A549 treated with RU486 at 1 μM for 4 hours (cell line): ENCODE data around the gene SPAG5. TPM values are rescaled to one million over a fixed set of nuclear protein-coding genes. Genes with fewer than 3 reads are reported as not detected.

Experiments
- total RNA-seq: library from RNA; stranded (reverse); fragments of 200-300 nt; extraction: Qiagen RNA extraction; gene quantifications from 5 replicates; pipeline ENCODE4 v1.2.3, GENCODE V29; 2022; ENCODE audit warnings: low read depth

The SPAG5 gene, protein sequence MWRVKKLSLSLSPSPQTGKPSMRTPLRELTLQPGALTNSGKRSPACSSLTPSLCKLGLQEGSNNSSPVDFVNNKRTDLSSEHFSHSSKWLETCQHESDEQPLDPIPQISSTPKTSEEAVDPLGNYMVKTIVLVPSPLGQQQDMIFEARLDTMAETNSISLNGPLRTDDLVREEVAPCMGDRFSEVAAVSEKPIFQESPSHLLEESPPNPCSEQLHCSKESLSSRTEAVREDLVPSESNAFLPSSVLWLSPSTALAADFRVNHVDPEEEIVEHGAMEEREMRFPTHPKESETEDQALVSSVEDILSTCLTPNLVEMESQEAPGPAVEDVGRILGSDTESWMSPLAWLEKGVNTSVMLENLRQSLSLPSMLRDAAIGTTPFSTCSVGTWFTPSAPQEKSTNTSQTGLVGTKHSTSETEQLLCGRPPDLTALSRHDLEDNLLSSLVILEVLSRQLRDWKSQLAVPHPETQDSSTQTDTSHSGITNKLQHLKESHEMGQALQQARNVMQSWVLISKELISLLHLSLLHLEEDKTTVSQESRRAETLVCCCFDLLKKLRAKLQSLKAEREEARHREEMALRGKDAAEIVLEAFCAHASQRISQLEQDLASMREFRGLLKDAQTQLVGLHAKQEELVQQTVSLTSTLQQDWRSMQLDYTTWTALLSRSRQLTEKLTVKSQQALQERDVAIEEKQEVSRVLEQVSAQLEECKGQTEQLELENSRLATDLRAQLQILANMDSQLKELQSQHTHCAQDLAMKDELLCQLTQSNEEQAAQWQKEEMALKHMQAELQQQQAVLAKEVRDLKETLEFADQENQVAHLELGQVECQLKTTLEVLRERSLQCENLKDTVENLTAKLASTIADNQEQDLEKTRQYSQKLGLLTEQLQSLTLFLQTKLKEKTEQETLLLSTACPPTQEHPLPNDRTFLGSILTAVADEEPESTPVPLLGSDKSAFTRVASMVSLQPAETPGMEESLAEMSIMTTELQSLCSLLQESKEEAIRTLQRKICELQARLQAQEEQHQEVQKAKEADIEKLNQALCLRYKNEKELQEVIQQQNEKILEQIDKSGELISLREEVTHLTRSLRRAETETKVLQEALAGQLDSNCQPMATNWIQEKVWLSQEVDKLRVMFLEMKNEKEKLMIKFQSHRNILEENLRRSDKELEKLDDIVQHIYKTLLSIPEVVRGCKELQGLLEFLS
- total RNA-seq: 72.4 to 90.1 TPM (median 77.8 TPM) in 5 replicates

DNA sequence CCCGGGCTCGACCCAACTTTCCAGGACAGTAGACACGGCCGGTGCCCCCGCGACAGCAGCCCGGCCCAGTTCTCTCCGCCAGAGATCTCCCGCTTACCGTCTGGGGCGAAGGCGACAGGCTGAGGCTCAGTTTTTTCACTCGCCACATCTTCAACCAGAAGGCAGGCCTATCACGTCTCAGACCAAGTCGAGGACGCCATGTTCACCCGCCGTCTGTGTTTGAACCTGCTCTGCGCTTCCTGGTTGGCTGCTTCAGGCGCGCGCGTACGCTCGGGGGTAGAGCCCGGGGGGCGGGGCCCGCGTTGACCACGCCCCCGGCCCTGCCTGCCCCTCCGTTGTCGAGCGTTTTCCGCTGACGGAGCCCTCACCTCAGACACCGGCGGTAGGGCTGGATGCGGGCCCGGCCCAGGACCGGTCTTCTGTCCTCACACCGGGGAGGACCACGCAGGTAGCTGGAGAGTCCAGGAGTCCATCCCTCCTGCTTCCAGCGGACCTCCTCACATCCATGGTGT, at the start of gene SPAG5:
Gene SPAG5 (minus strand): TSS at position 227 of the 512 bp plus-strand sequence. CDS start 79 bp downstream, at position 148.

DNA sequence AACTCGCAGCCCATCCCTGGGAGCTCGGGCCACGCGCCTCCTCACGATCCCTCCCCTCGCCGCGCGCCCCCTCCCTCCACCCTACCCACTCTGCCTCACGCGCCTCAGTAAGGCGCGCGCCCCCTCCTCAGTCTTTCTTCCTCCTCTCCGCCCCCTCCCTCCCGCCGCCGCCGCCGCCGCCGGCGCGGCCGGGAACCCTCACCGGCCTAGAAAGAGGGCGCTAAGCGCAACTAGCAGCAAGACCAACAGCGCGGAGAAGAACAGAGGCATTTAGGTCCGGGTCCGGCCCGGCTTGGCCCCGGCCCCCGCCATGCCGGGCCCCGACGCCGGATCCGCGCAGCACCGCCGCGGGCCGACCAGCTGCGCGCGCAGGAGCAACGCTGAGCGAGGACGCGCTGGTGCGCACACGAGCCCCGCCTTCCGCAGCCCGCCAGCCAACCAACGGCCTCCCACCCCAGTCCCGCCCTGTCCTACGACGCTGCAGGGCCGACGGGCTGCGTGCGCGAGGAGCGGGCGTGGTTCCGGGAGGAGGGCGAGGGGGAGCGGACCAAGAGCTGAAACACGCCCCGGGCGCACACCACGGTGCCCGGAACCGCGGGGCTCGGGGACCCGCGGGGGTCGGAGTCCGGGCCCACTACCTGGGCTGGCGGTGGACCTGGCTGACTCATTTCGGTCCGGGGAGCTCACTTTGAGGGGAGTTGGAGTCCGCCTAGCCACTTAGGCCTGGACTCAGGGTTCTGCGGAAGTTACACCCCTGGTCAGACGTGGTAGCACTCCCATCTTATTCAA, 46.2 kb upstream of the SPAG5 start, which contains the start of gene BLTP2:
Gene BLTP2 (minus strand): TSS at position 372 of the 789 bp plus-strand sequence. CDS start 102 bp downstream, at position 270.

DNA sequence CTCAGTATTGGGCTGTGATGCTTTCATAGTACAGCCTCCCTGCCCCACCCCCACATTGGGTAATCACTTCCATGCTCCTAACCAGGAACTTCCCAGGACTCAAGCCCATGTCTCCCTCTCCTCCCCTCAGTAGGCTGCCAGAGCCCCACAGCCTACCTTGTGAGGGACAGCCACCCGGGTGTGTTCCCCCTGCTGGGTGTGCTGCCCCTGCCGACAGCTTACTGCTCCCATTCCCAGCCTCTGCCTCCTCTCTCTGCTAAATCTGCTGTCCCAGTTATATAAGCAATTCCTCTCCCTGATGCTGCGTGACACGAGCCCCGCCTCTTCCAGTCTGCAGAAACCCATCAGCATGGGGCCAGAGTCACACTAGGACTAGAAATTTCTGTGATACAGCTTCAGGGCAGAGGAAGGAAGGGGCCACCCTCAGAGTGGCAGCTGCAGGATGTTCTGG, 15.1 kb upstream of the SPAG5 start, which contains the start of gene RSKR:
Gene RSKR (minus strand): TSS at position 255 of the 451 bp plus-strand sequence. CDS start 24 bp downstream, at position 231.

DNA sequence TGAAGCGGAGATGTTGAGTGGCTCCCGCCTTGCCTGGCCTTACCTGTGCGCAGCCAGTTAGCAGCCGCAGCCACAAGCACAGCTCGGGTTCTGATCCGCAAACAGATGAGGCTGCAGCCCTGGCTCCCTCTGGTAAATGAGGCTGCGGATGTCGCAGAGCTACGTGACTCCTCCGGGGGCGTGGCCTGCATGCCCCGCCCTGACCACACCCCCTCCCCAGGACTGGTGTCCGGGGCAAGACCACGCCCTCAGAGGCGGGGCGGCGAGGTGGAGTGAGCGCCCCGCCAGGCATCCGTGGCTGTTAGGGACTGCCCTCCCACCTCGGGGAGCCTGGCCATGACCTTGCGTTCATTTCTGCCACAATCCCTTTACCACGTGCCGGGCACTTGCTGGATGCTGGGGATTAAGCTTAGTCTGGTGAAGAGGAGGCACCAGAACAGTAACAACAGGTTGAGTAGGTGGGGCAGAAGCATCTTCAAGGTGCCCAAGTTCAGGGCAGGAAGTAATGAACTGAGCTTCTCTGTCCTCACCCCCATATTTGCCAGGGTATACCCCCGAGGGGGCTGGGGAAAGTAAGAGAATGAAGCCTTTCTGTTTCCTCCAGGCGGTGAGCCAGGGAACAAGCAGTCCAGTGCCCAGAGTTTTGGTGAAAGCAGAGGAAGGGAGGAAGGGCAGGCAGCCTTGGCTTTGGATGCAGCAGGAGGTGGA, 21.9 kb downstream of the SPAG5 start, which contains the start of gene ALDOC:
Gene ALDOC (minus strand): TSS at position 138 of the 708 bp plus-strand sequence. CDS start 1,363 bp downstream, outside the sequence.

DNA sequence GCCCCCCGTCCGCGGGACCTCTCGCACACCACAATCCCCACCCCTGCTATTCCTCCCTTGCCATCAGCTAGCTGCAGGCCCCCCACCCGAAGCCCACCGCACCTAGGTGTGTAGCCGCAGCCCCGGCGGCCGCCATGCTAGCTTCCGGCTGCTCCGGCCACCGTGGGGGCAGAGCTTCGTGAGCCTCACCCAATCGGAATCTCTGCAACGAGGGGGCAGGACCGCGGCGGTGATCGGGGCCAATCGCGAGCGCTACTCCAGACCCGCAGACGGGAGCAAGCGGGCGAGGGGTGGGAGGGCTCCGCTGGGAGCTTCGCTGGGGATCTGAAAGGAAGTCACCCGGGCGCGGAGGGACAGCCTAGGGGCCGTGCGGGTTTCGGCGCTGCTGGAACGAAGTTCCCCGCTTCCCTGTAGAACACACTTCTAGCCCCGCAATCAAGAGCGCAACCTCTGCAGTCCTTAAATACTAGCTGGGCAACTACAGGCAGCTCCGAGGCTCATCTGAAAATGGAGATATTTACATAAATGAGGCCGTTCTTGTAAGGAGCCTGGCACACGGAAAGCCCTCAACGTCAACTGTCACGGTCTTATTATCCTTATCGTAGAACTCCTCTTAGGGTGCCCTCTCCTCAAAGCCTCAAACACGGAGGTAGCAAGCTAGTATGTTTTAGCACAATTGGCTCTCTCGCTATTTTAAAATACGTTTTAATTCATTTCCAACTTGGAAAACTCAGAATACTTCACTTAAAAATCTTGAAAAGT, 27.3 kb downstream of the SPAG5 start, which contains the start of gene PIGS:
Gene PIGS (minus strand): TSS at position 164 of the 762 bp plus-strand sequence. CDS start 28 bp downstream, at position 136.

DNA sequence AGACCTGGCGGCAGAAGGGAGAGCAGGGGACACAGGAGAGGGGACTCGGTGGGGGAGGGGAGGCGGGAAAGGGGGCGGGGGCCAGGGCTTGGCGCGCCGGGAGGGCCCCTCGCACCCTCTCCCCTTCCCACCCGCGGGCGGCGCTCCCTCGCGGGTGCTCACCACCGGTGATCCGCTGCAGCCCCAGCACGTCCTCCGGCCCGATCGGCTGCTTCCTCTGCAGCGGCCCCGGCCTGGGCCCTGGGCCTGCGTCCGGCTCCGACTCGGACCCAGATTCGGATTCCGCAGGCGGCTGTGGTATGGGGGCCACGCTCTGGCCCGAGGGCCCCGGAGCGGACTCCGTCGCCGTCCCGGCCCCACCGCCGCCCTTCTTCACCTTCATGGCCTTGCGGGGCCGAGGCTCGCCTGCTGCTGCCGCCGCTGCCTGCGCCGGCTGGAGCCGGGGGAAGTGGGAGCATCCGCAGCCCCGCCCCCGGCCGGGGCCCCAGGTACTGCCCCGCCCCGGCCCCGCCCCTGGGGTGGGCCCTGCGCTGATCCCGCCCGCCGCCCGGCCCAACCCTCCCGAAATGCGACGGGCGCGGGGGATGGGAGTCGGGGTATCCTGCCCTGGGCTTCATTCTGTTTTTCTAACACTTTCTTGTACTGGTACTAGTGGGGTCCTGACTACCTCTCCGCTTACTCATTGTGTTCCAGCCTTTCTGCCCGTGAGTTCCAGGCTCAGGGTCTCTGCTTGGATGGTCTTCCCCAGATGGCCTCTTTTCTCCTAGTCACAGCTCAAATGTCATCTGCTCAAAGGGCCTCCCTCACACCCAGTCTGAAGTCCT, 46.4 kb downstream of the SPAG5 start, which contains the start of gene UNC119:
Gene UNC119 (minus strand): TSS at position 449 of the 824 bp plus-strand sequence. CDS start 67 bp downstream, at position 382.

Other genes starting within 250 kb of the SPAG5 start
- gene POLDIP2, start 241.5 kb downstream of the SPAG5 start, total RNA-seq: 139 to 167 TPM (median 160 TPM) in 5 replicates
- not detected in 5 replicates for gene SEBOX, start 233.8 kb downstream of the SPAG5 start, total RNA-seq
- gene VTN, start 228.7 kb downstream of the SPAG5 start, total RNA-seq: 16.0 to 24.4 TPM (median 22.0 TPM) in 5 replicates
- gene SARM1, start 227.3 kb downstream of the SPAG5 start, total RNA-seq: 4.3 to 7.2 TPM (median 5.2 TPM) in 5 replicates
- gene SLC46A1, start 192.8 kb downstream of the SPAG5 start, total RNA-seq: 16.1 to 21.6 TPM (median 20.2 TPM) in 5 replicates
- 0.10 to 0.18 TPM (median 0.14 TPM) in 4 of 5 replicates, not detected in the other for gene SLC13A2, start 125.4 kb downstream of the SPAG5 start, total RNA-seq
- gene FOXN1, start 92.7 kb downstream of the SPAG5 start, total RNA-seq: not detected in 5 replicates
- 25.1 to 32.6 TPM (median 29.0 TPM) in 5 replicates for gene UNC119, start 46.4 kb downstream of the SPAG5 start, total RNA-seq
- 55.8 to 58.4 TPM (median 56.6 TPM) in 5 replicates for gene PIGS, start 27.5 kb downstream of the SPAG5 start, total RNA-seq
- gene ALDOC, start 22.1 kb downstream of the SPAG5 start, total RNA-seq: 1.3 to 2.3 TPM (median 1.8 TPM) in 5 replicates
- gene RSKR, start 15.2 kb upstream of the SPAG5 start, total RNA-seq: 2.2 to 4.9 TPM (median 4.2 TPM) in 5 replicates
- gene BLTP2, start 46.1 kb upstream of the SPAG5 start, total RNA-seq: 56.4 to 74.1 TPM (median 58.8 TPM) in 5 replicates
- 79.5 to 87.0 TPM (median 84.5 TPM) in 5 replicates for gene SDF2, start 62.9 kb upstream of the SPAG5 start, total RNA-seq
- 69.2 to 74.1 TPM (median 72.2 TPM) in 5 replicates for gene SUPT6H, start 63.2 kb upstream of the SPAG5 start, total RNA-seq
- 1.2 to 2.3 TPM (median 1.5 TPM) in 5 replicates for gene PROCA1, start 112.9 kb upstream of the SPAG5 start, total RNA-seq
- 220 to 279 TPM (median 265 TPM) in 5 replicates for gene RAB34, start 118.8 kb upstream of the SPAG5 start, total RNA-seq
- 1,999 to 2,848 TPM (median 2,238 TPM) in 5 replicates for gene RPL23A, start 121.0 kb upstream of the SPAG5 start, total RNA-seq
- 36.2 to 53.8 TPM (median 48.3 TPM) in 5 replicates for gene TLCD1, start 127.2 kb upstream of the SPAG5 start, total RNA-seq
- 3.8 to 4.7 TPM (median 4.5 TPM) in 5 replicates for gene NEK8, start 129.8 kb upstream of the SPAG5 start, total RNA-seq
- 51.5 to 88.4 TPM (median 76.8 TPM) in 5 replicates for gene TRAF4, start 145.0 kb upstream of the SPAG5 start, total RNA-seq
- 19.0 to 23.3 TPM (median 21.9 TPM) in 5 replicates for gene FAM222B, start 243.8 kb upstream of the SPAG5 start, total RNA-seq